SU-DHL-6 (cell line): ENCODE data around the gene PDZD2.

Experiments
- H2AFZ ChIP-seq: fragments of 200-600 bp; sonication (generic); 2 replicates; pipeline ENCODE4 v1.6.1; 2014; ENCODE audit warnings: low read depth, mild to moderate bottlenecking, moderate library complexity, mixed read lengths, antibody characterized with exemption, low read length; ENCODE audit not compliant: severe bottlenecking
- H3F3A ChIP-seq: fragments of 200-600 bp; shearing (Covaris generic); 2 replicates; pipeline ENCODE4 v1.6.0; 2016; ENCODE audit warnings: antibody characterized with exemption, mild to moderate bottlenecking; ENCODE audit not compliant: insufficient read depth
- H3K27ac ChIP-seq: fragments of 200-600 bp; sonication (generic); 2 replicates; pipeline ENCODE4 v1.5.1; 2016; ENCODE audit warnings: low read depth, mild to moderate bottlenecking, low read length, moderate library complexity, mixed read lengths
- H3K27me3 ChIP-seq: fragments of 200-600 bp; sonication (generic), shearing (Covaris generic); 2 replicates; pipeline ENCODE4 v1.6.0; 2014; ENCODE audit warnings: mild to moderate bottlenecking, low read length
- H3K36me3 ChIP-seq: fragments of 200-600 bp; sonication (generic); 2 replicates; pipeline ENCODE4 v1.6.1; 2014; ENCODE audit warnings: mild to moderate bottlenecking, low read length, mixed read lengths
- H3K4me2 ChIP-seq: fragments of 300-600, 200-600 bp; shearing (Covaris generic), sonication (generic); 2 replicates; pipeline ENCODE4 v1.6.0; 2014; ENCODE audit warnings: low read length, low read depth, mild to moderate bottlenecking; ENCODE audit not compliant: poor library complexity, severe bottlenecking
- H3K4me3 ChIP-seq: fragments of 200-600 bp; sonication (generic); 2 replicates; pipeline ENCODE4 v1.5.1; 2014; ENCODE audit warnings: antibody characterized with exemption, low read length, mild to moderate bottlenecking, mixed read lengths; ENCODE audit not compliant: insufficient read depth, poor library complexity, severe bottlenecking
- H3K79me2 ChIP-seq: fragments of 200-600 bp; sonication (generic); 2 replicates; pipeline ENCODE4 v1.6.1; 2014; ENCODE audit warnings: mild to moderate bottlenecking, low read length, moderate library complexity; ENCODE audit not compliant: insufficient read depth
- H3K9ac ChIP-seq: fragments of 200-600 bp; sonication (generic); 2 replicates; pipeline ENCODE4 v1.7.0; 2014; ENCODE audit warnings: mild to moderate bottlenecking, low read length
- H3K9me2 ChIP-seq: fragments of 200-600 bp; sonication (generic); replicated peaks from 2 replicates; pipeline ENCODE4 v1.6.1; 2014; ENCODE audit warnings: low read length; ENCODE audit not compliant: insufficient read depth
- H3K9me3 ChIP-seq: fragments of 200-600 bp; sonication (generic); 2 replicates; pipeline ENCODE4 v1.6.1; 2014; ENCODE audit warnings: low read length, mixed read lengths; ENCODE audit not compliant: insufficient read depth
- H4K20me1 ChIP-seq: fragments of 200-600 bp; sonication (generic); 2 replicates; pipeline ENCODE4 v1.6.1; 2014; ENCODE audit warnings: low read depth, mild to moderate bottlenecking, antibody characterized with exemption, low read length, moderate library complexity, mixed read lengths
- EZH2phosphoT487 ChIP-seq: fragments of 200-600 bp; sonication (generic), shearing (Covaris generic); conservative IDR thresholded peaks from 2 replicates; pipeline ENCODE4 v1.6.1; 2018; ENCODE audit warnings: mild to moderate bottlenecking, antibody characterized with exemption, low read length, moderate library complexity, mixed read lengths
- TF ChIP-seq, protein P1 (sequence below): fragments of 200-600 bp; sonication (generic); IDR thresholded peaks from one replicate; pipeline ENCODE4 v1.5.1; 2017; ENCODE audit warnings: antibody characterized with exemption, mild to moderate bottlenecking, low read length, moderate library complexity; ENCODE audit not compliant: insufficient read depth, poor library complexity, severe bottlenecking

PDZD2 gene

DNA sequence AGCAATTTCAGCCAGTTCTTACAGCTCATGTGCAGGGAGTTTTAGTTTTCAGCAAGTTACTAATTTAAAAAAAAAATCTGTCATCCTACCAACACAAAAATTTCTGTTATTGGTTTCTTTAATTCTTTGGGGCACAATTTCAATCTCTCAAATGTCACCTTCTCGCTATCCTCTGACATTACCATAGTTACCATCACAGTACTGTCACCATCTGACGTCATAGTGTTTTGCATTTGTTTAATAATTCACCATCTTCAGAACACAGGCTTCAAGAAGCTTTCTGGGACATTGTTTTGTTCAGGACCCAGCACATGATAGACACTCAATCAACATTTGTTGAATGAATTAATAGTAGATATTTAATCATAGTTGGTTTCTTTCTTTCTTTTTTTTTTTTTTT lies 155.1 kb downstream of the PDZD2 start:
- H3K27ac ChIP-seq = no peak overlapping the region
- no peak for TF ChIP-seq EZH2phosphoT487
- TF ChIP-seq, protein P1, sequence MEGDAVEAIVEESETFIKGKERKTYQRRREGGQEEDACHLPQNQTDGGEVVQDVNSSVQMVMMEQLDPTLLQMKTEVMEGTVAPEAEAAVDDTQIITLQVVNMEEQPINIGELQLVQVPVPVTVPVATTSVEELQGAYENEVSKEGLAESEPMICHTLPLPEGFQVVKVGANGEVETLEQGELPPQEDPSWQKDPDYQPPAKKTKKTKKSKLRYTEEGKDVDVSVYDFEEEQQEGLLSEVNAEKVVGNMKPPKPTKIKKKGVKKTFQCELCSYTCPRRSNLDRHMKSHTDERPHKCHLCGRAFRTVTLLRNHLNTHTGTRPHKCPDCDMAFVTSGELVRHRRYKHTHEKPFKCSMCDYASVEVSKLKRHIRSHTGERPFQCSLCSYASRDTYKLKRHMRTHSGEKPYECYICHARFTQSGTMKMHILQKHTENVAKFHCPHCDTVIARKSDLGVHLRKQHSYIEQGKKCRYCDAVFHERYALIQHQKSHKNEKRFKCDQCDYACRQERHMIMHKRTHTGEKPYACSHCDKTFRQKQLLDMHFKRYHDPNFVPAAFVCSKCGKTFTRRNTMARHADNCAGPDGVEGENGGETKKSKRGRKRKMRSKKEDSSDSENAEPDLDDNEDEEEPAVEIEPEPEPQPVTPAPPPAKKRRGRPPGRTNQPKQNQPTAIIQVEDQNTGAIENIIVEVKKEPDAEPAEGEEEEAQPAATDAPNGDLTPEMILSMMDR = no peak
- H3K36me3 ChIP-seq = no peaks in the 10 kb centered on the region
- no peaks in the 10 kb centered on the region for H3F3A ChIP-seq
- H4K20me1 ChIP-seq = no peaks in the 10 kb centered on the region
- no peak overlapping the region for H3K9ac ChIP-seq
- H3K4me3 ChIP-seq = no peak overlapping the region
- H2AFZ ChIP-seq = no peak overlapping the region
- no peaks in the 10 kb centered on the region for H3K27me3 ChIP-seq
- no peaks in the 10 kb centered on the region for H3K79me2 ChIP-seq
- H3K9me3 ChIP-seq = no peaks in the 10 kb centered on the region
- H3K4me2 ChIP-seq = no peak overlapping the region
- H3K9me2 ChIP-seq = no peaks in the 10 kb centered on the region

DNA sequence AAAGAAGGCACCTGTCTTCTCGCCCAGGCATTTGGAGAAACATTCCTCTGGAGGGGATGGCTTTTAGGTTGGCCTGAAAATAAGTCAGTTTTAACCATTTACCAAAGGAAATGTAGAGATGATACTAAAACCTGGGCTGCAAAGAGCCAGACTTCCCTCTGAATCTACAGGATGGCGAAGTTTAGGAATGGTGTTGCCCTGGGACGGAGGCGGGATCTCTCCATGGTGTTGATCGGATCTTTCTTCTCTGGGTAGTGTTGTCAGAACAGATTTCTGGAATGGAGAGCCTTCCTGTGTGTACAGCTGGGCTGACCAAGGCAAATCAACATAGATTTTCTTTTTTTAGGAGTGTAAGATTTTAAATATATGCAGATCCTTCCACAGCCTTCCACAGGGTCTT lies 159.2 kb downstream of the PDZD2 start:
- Histone ChIP-seq H3K4me3 (no peak overlapping the region), H2AFZ (no peak overlapping the region), H3K9me2 (no peaks in the 10 kb centered on the region), H3K9me3 (no peaks in the 10 kb centered on the region), H3K27me3 (no peaks in the 10 kb centered on the region), H4K20me1 (no peaks in the 10 kb centered on the region), H3K79me2 (no peaks in the 10 kb centered on the region), H3K4me2 (no peak overlapping the region), H3K9ac (no peak overlapping the region), H3K36me3 (no peaks in the 10 kb centered on the region), H3F3A (no peaks in the 10 kb centered on the region), H3K27ac (no peak overlapping the region)
- TF ChIP-seq EZH2phosphoT487 = no peak
- TF ChIP-seq, protein P1 = no peak

DNA sequence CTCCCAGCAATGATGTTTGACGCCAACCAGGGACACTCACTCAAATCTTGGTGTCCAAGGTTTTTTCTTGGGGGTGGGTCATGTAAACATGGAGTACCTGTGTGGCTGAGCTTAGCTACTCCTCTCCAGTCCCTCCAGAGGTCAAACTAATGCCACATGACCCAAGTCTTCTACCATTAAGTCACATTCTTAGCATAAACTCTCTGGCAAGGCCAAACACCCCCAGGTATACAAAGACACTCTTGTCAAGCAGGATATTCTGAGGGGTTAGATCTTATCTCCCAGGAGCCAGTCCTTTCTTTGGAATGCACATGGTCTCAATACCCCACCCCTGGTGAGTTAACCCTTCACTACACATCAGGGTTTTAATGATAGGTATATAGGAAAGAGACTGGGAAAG lies 161.4 kb downstream of the PDZD2 start:
- Histone ChIP-seq H3K36me3 (no peaks in the 10 kb centered on the region), H3F3A (no peaks in the 10 kb centered on the region), H2AFZ (no peak overlapping the region), H3K27me3 (no peaks in the 10 kb centered on the region), H3K4me2 (no peak overlapping the region), H3K9me2 (no peaks in the 10 kb centered on the region), H3K9ac (no peak overlapping the region), H3K79me2 (no peaks in the 10 kb centered on the region), H3K27ac (no peak overlapping the region), H4K20me1 (no peaks in the 10 kb centered on the region), H3K4me3 (no peak overlapping the region), H3K9me3 (no peaks in the 10 kb centered on the region)
- TF ChIP-seq EZH2phosphoT487 = no peak
- TF ChIP-seq, protein P1 = no peak
